Measurements from ENCODE around the gene ADCK1. TPM values are rescaled to one million over a fixed set of nuclear protein-coding genes. Genes with fewer than 3 reads are reported as not detected.

The ADCK1 gene
- polyA plus RNA-seq, 1 experiment = 4.8 TPM

GRCh38 chr14:77917491-77918201 lies 117.7 kb downstream of the ADCK1 start:
- ChIA-PET POLR2A (no interaction called here), CTCF (no interaction called here)

GRCh38 chr14:77918448-77918847 lies 118.5 kb downstream of the ADCK1 start:
- no peaks in the 10 kb centered on the region for H3K27me3 ChIP-seq (ENCODE audit: control insufficient read depth, insufficient read depth, low read length)
- CTCF ChIA-PET = no interaction called here

More at GRCh38 chr14:77917491-77918201, 117.7 kb downstream of the ADCK1 start:
- no peaks in the 10 kb centered on the region for H3K27me3 ChIP-seq (ENCODE audit: control insufficient read depth, insufficient read depth, low read length)
- no peak for DNase-seq (ENCODE audit: low read depth, low spot score)
- no peak for TF ChIP-seq CTCF (IDR thresholded peaks at IDR 0.05; ENCODE audit: low read depth, low read length)
- H3K9me3 ChIP-seq (ENCODE audit: control insufficient read depth, insufficient read depth, low read length) = no peaks in the 10 kb centered on the region; the same call in 1 of the 2 replicates
- no peak overlapping the region for H3K27ac ChIP-seq (ENCODE audit: low read depth, low read length)
- no peak overlapping the region for H3K4me3 ChIP-seq (ENCODE audit: low read depth, low read length)

GRCh38 chr14:77920312-77920711 lies 120.4 kb downstream of the ADCK1 start:
- Histone ChIP-seq H3K27me3 (ENCODE audit: control insufficient read depth, insufficient read depth, low read length) (no peaks in the 10 kb centered on the region), H3K9me3 (ENCODE audit: control insufficient read depth, insufficient read depth, low read length) (no peaks in the 10 kb centered on the region), H3K27ac (ENCODE audit: low read depth, low read length) (no peak overlapping the region), H3K4me3 (ENCODE audit: low read depth, low read length) (no peak overlapping the region)
- ChIA-PET CTCF (no interaction called here), POLR2A (no interaction called here)
- no peak for DNase-seq (ENCODE audit: low read depth, low spot score)
- no peak for TF ChIP-seq CTCF (IDR thresholded peaks at IDR 0.05; ENCODE audit: low read depth, low read length)

More at GRCh38 chr14:77918448-77918847, 118.5 kb downstream of the ADCK1 start:
- Histone ChIP-seq H3K27ac (ENCODE audit: low read depth, low read length) (no peak overlapping the region), H3K4me3 (ENCODE audit: low read depth, low read length) (no peak overlapping the region), H3K9me3 (ENCODE audit: control insufficient read depth, insufficient read depth, low read length) (no peaks in the 10 kb centered on the region)
- no peak for TF ChIP-seq CTCF (IDR thresholded peaks at IDR 0.05; ENCODE audit: low read depth, low read length)
- POLR2A ChIA-PET = no interaction called here
- no peak for DNase-seq (ENCODE audit: low read depth, low spot score)

- no peak for DNase-seq (ENCODE audit: low read depth, low spot score)
- H3K4me3 ChIP-seq (ENCODE audit: low read depth, low read length) = no peak overlapping the region
- H3K27me3 ChIP-seq (ENCODE audit: control insufficient read depth, insufficient read depth, low read length) = no peaks in the 10 kb centered on the region
- TF ChIP-seq CTCF (IDR thresholded peaks at IDR 0.05; ENCODE audit: low read depth, low read length) = no peak
- CTCF ChIA-PET = no interaction called here
- no peaks in the 10 kb centered on the region; the same call in 1 of the 2 replicates for H3K9me3 ChIP-seq (ENCODE audit: control insufficient read depth, insufficient read depth, low read length)
- H3K27ac ChIP-seq (ENCODE audit: low read depth, low read length) = no peak overlapping the region
- POLR2A ChIA-PET = no interaction called here
Observed at GRCh38 chr14:77921818-77922217, 121.9 kb downstream of the ADCK1 start.

- CTCF ChIA-PET = interaction anchor here (0.6 kb wide), 1 partner anchor 285 kb away, joined by 3 read pairs; no protein-coding TSS in a partner anchor
- POLR2A ChIA-PET = no interaction called here
- no peak overlapping the region for H3K27ac ChIP-seq (ENCODE audit: low read depth, low read length)
- no peaks in the 10 kb centered on the region; the same call in 1 of the 2 replicates for H3K9me3 ChIP-seq (ENCODE audit: control insufficient read depth, insufficient read depth, low read length)
- H3K27me3 ChIP-seq (ENCODE audit: control insufficient read depth, insufficient read depth, low read length) = no peaks in the 10 kb centered on the region
- TF ChIP-seq CTCF (IDR thresholded peaks at IDR 0.05; ENCODE audit: low read depth, low read length) = no peak
- no peak overlapping the region for H3K4me3 ChIP-seq (ENCODE audit: low read depth, low read length)
- DNase-seq (ENCODE audit: low read depth, low spot score) = no peak
Observed at GRCh38 chr14:77923131-77923936, 123.4 kb downstream of the ADCK1 start.

Data from AG04450 (cell line).